Neuronal stem cell (in vitro differentiated cells): ENCODE data around the gene DROSHA.
"Not testable (repeated sequence)": the region's sequence is repeated elsewhere in the genome, so short reads cannot be mapped to it uniquely, and the experiment has no call there.

Source experiments
- DNase-seq: peaks from one replicate; pipeline ENCODE4 v3.0.0-alpha.2; 2013; ENCODE audit warnings: low spot score
- H2AFZ ChIP-seq: one replicate; pipeline ENCODE4 v1.6.1; 2013; ENCODE audit warnings: mild to moderate bottlenecking, low read length, inconsistent platforms
- H2AK5ac ChIP-seq: 2 replicates; pipeline ENCODE4 v1.6.1; 2013; ENCODE audit warnings: low read depth, mild to moderate bottlenecking, inconsistent platforms, low read length, moderate library complexity, mixed read lengths
- H2BK120ac ChIP-seq: 2 replicates; pipeline ENCODE4 v1.6.1; 2013; ENCODE audit warnings: low read depth, mild to moderate bottlenecking, inconsistent platforms, low read length, moderate library complexity, mixed read lengths
- H2BK12ac ChIP-seq: one replicate; pipeline ENCODE4 v1.6.1; 2013; ENCODE audit warnings: low read length, inconsistent platforms
- H2BK15ac ChIP-seq: 2 replicates; pipeline ENCODE4 v1.6.1; 2013; ENCODE audit warnings: mild to moderate bottlenecking, low read length, inconsistent platforms, mixed read lengths
- H2BK5ac ChIP-seq: one replicate; pipeline ENCODE4 v1.6.1; 2013; ENCODE audit warnings: inconsistent platforms, mild to moderate bottlenecking, low read length, moderate library complexity
- H3K14ac ChIP-seq: one replicate; pipeline ENCODE4 v1.6.1; 2013; ENCODE audit warnings: low read length, inconsistent platforms
- H3K18ac ChIP-seq: 2 replicates; pipeline ENCODE4 v1.6.1; 2013; ENCODE audit warnings: low read length, inconsistent platforms
- H3K23ac ChIP-seq: 2 replicates; pipeline ENCODE4 v1.6.1; 2013; ENCODE audit warnings: low read depth, mild to moderate bottlenecking, mixed read lengths, low read length, inconsistent platforms; ENCODE audit not compliant: poor library complexity
- H3K27ac ChIP-seq: replicated peaks from 3 replicates; pipeline ENCODE4 v1.5.1; 2013; ENCODE audit warnings: low read length, inconsistent platforms
- H3K27me3 ChIP-seq, 3 experiments: 2 replicates each; pipeline ENCODE4 v1.6.1; 2013; ENCODE audit warnings: low read length in 3 of 3, mild to moderate bottlenecking in 2 of 3, inconsistent platforms in 1 of 3, low read depth in 1 of 3, mixed read lengths in 1 of 3, moderate library complexity in 1 of 3; ENCODE audit not compliant: control insufficient read depth in 3 of 3, insufficient read depth in 3 of 3
- H3K36me3 ChIP-seq, 2 donors: replicated peaks in 1 of 2; 2 replicates each; pipeline ENCODE4 v1.6.1; 2013; ENCODE audit warnings: low read length in 2 of 2; ENCODE audit not compliant: control insufficient read depth in 2 of 2, insufficient read depth in 2 of 2
- H3K4ac ChIP-seq: 2 replicates; pipeline ENCODE4 v1.6.1; 2013; ENCODE audit warnings: inconsistent platforms, mild to moderate bottlenecking, low read length, moderate library complexity
- H3K4me1 ChIP-seq, 2 donors: 1 replicate in 1 of 2; 2 replicates in 1 of 2; pipeline ENCODE4 v1.6.1; 2013; ENCODE audit warnings: low read length in 2 of 2, low read depth in 1 of 2; ENCODE audit not compliant: control insufficient read depth in 2 of 2, insufficient read depth in 1 of 2
- H3K4me2 ChIP-seq: one replicate; pipeline ENCODE4 v1.6.1; 2013; ENCODE audit warnings: mild to moderate bottlenecking, low read length, inconsistent platforms; ENCODE audit not compliant: insufficient read depth, poor library complexity, severe bottlenecking
- H3K4me3 ChIP-seq, 2 donors: 2 replicates each; pipeline ENCODE4 v1.5.1; 2013; ENCODE audit warnings: low read length in 2 of 2, mild to moderate bottlenecking in 2 of 2, inconsistent platforms in 1 of 2, moderate library complexity in 1 of 2
- H3K79me1 ChIP-seq: one replicate; pipeline ENCODE4 v1.6.1; 2013; ENCODE audit warnings: low read depth, mild to moderate bottlenecking, inconsistent platforms, low read length, moderate library complexity
- H3K9ac ChIP-seq: one replicate; pipeline ENCODE4 v1.6.1; 2013; ENCODE audit warnings: mild to moderate bottlenecking, low read depth, low read length, inconsistent platforms; ENCODE audit not compliant: poor library complexity
- H3K9me3 ChIP-seq, 2 donors: replicated peaks in 1 of 2; 2 replicates each; pipeline versions ENCODE3 to v1.6.1; 2013; ENCODE audit warnings: low read length in 2 of 2, mild to moderate bottlenecking in 2 of 2, inconsistent platforms in 1 of 2, low read depth in 1 of 2, mixed read lengths in 1 of 2, moderate library complexity in 1 of 2; ENCODE audit not compliant: control insufficient read depth in 2 of 2, insufficient read depth in 1 of 2
- H4K8ac ChIP-seq: one replicate; pipeline ENCODE4 v1.6.1; 2013; ENCODE audit warnings: low read depth, mild to moderate bottlenecking, inconsistent platforms, low read length, moderate library complexity
- H4K91ac ChIP-seq: one replicate; pipeline ENCODE4 v1.6.1; 2013; ENCODE audit warnings: low read length, low read depth, mild to moderate bottlenecking, inconsistent platforms; ENCODE audit not compliant: poor library complexity
- WGBS, 2 donors: extraction: QIAGEN DNeasy Blood & Tissue Kit; methylation state at CpG; one replicate each; pipeline ENCODE4 v1.1.7; 2013; ENCODE audit warnings: missing lambda C conversion rate in 2 of 2, mixed read lengths in 1 of 2; ENCODE audit not compliant: insufficient read length in 2 of 2, insufficient replicate concordance in 1 of 2; ENCODE audit errors: extremely low coverage in 2 of 2; 5-methylcytosine and 5-hydroxymethylcytosine counted together

Gene DROSHA

DNA sequence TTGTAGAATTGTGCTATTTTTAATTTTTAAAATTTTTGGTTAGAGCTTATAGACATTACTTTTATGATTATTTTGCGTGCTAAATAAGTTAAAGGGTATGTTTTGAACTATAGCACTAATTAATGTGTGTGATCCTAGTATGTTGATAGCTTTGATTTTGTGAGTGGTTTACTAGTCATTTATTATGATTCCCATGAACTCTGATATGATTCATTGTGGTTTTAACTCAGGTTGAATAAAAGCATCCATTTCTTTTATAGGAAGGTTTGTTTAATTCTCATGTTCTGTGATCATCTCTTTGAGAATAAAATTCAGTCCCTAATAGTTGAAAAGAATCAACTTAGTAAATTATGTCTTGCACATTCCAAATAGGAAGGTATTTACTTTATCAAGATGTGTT is 22.7 kb upstream of the DROSHA start:
- Histone ChIP-seq H4K91ac (no peak overlapping the region), H3K79me1 (no peaks in the 10 kb centered on the region), H3K4ac (no peak overlapping the region), H3K36me3 (peaks cover 11 to 73% of the 10 kb centered on the region in 2 donors), H2AFZ (no peak overlapping the region), H3K9ac (no peak overlapping the region), H3K18ac (no peak overlapping the region), H2BK12ac (no peak overlapping the region), H2BK5ac (no peak overlapping the region), H3K27me3 (no peaks in the 10 kb centered on the region), H2BK120ac (no peak overlapping the region), H3K4me3 (no peak overlapping the region), H3K14ac (no peak overlapping the region), H4K8ac (no peak overlapping the region), H3K27ac (no peak overlapping the region), H3K23ac (no peak overlapping the region), H3K9me3 (no peaks in the 10 kb centered on the region), H3K4me1 (no peaks in the 10 kb centered on the region), H3K4me2 (no peak overlapping the region), H2BK15ac (no peak overlapping the region), H2AK5ac (no peak overlapping the region)
- WGBS, 2 donors = no CpG with 5 or more reads among the region's 1 CpG
- DNase-seq = no peak

DNA sequence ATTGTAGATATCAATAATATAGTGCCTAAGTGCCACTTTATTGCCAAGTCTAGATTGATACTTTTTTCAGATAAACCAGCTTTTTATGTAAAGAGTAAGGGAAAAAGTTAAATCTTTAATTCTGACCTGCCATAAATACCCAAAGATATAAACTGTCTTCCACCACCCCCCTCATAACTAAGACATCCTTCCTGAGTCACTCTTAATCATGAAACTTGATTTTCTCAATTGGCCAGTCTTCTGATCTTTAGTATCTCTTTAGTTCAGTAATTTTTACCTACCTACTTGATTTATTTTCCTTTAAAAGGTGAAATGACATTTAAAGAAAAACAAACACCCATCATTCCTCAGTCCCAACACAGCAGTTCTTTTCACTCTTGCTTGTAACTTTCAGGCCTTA is 22.0 kb upstream of the DROSHA start:
- no peak overlapping the region for H2AFZ ChIP-seq
- no peak overlapping the region for H3K4ac ChIP-seq
- no peaks in the 10 kb centered on the region for H3K27me3 ChIP-seq
- H2BK120ac ChIP-seq = no peak overlapping the region
- no peak overlapping the region for H3K14ac ChIP-seq
- H4K8ac ChIP-seq = no peak overlapping the region
- H2BK5ac ChIP-seq = no peak overlapping the region
- H3K36me3 ChIP-seq = peaks cover 11 to 80% of the 10 kb centered on the region in 2 donors
- H3K4me3 ChIP-seq = no peak overlapping the region
- H3K4me1 ChIP-seq = no peaks in the 10 kb centered on the region
- H2AK5ac ChIP-seq = no peak overlapping the region
- no peak for DNase-seq
- no peak overlapping the region for H2BK12ac ChIP-seq
- no peak overlapping the region for H3K23ac ChIP-seq
- H3K9me3 ChIP-seq = no peaks in the 10 kb centered on the region
- no peak overlapping the region for H3K27ac ChIP-seq
- no peak overlapping the region for H4K91ac ChIP-seq
- H3K79me1 ChIP-seq = no peaks in the 10 kb centered on the region
- no peak overlapping the region for H3K18ac ChIP-seq
- no peak overlapping the region for H2BK15ac ChIP-seq
- H3K4me2 ChIP-seq = no peak overlapping the region
- no peak overlapping the region for H3K9ac ChIP-seq

DNA sequence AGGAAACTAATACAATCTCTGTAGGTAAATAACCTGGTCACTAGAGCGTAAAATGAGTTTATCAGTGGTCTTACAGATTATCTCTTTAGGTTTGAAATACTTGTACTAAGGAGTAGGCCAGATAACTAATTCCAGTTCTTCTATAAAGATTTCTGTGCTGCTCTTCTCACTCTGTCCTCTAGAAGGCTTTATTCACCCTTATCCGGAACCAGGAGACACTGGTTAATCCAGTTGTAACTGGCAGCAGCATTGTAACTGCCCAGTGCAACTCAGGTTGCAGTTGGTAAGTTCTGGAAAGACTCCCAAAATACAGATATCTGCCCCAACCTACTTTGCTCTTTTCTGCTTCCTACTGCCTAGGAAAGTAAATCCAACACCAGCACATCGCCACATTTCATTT is 20.0 kb upstream of the DROSHA start:
- Histone ChIP-seq H3K36me3 (peaks cover 18 to 98% of the 10 kb centered on the region in 2 donors), H2AK5ac (no peak overlapping the region), H3K4ac (no peak overlapping the region), H3K79me1 (no peaks in the 10 kb centered on the region), H2BK12ac (no peak overlapping the region), H3K14ac (no peak overlapping the region), H2BK15ac (no peak overlapping the region), H3K23ac (no peak overlapping the region), H3K4me2 (no peak overlapping the region), H3K18ac (no peak overlapping the region), H3K27ac (no peak overlapping the region), H2BK5ac (no peak overlapping the region), H4K91ac (no peak overlapping the region), H2AFZ (no peak overlapping the region), H3K27me3 (no peaks in the 10 kb centered on the region), H3K4me1 (no peaks in the 10 kb centered on the region), H3K9ac (no peak overlapping the region), H3K9me3 (no peaks in the 10 kb centered on the region), H3K4me3 (no peak overlapping the region), H2BK120ac (no peak overlapping the region), H4K8ac (no peak overlapping the region)
- no CpG with 5 or more reads among the region's 3 CpGs for WGBS, 2 donors
- DNase-seq = no peak

DNA sequence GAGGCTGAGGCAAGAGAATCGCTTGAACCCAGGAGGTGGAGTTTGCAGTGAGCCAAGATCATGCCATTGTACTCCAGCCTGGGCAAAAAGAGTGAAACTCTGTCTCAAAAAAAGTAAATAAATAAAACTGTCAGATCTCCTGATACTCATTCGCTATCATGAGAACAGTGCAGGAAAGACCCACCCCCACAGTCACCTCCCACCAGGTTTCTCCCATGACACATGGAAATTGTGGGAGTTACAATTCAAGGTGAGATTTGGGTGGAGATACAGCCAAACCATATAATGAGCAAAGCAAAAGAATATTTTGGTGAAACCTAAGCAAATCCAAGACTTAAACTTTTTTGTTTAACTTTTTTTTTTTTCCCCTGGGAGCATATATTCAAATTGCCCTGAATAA is 17.2 kb upstream of the DROSHA start:
- not testable (repeated sequence) for H2BK5ac ChIP-seq, H4K8ac ChIP-seq, H3K4me1 ChIP-seq

More for the DNA sequence above, 17.2 kb upstream of the DROSHA start:
- not testable (repeated sequence) for H3K27me3 ChIP-seq, H2BK120ac ChIP-seq, H3K79me1 ChIP-seq, H3K4ac ChIP-seq, DNase-seq, H3K23ac ChIP-seq, H3K9me3 ChIP-seq, H3K9ac ChIP-seq, H3K18ac ChIP-seq, H4K91ac ChIP-seq, H3K4me3 ChIP-seq, H2BK12ac ChIP-seq, H3K27ac ChIP-seq, H2AFZ ChIP-seq, H3K4me2 ChIP-seq, H2BK15ac ChIP-seq, H2AK5ac ChIP-seq, H3K14ac ChIP-seq
- peaks cover 20 to 96% of the 10 kb centered on the region in 2 donors for H3K36me3 ChIP-seq
- no CpG with 5 or more reads among the region's 2 CpGs for WGBS, 2 donors
